ENCODE data around the gene LRCOL1.

LRCOL1 gene

GRCh38 chr12:132591107-132591935 lies 19.1 kb downstream of the LRCOL1 start:
- Histone ChIP-seq H3K9me3 (ENCODE audit: low read length) (no peaks in the 10 kb centered on the region), H3K4me2 (ENCODE audit: low read length) (no peak overlapping the region), H3F3A (ENCODE audit: insufficient read depth, low read length) (no peaks in the 10 kb centered on the region), H2AFZ (ENCODE audit: low read length) (no peak overlapping the region), H3K36me3 (ENCODE audit: insufficient read depth, low read length) (no peaks in the 10 kb centered on the region), H4K20me1 (ENCODE audit: insufficient read depth, low read length) (no peaks in the 10 kb centered on the region), H3K4me1 (ENCODE audit: insufficient read depth, low read length, severe bottlenecking) (no peaks in the 10 kb centered on the region), H3K27me3 (ENCODE audit: insufficient read depth, low read length) (no peaks in the 10 kb centered on the region; the same call in 1 of the 2 replicates), H3K79me2 (ENCODE audit: insufficient read depth, low read length) (no peaks in the 10 kb centered on the region), H3K4me3 (ENCODE audit: low read depth, low read length, poor library complexity, severe bottlenecking) (no peak overlapping the region), H3K27ac (ENCODE audit: low read depth, low read length, poor library complexity, severe bottlenecking) (no peak overlapping the region), H3K9me2 (ENCODE audit: low read depth, low read length) (no peaks in the 10 kb centered on the region), H3K9ac (ENCODE audit: low read length) (no peak overlapping the region)
- TF ChIP-seq CTCF (IDR thresholded peaks at IDR 0.05; ENCODE audit: low read length) (no peak), EZH2 (IDR thresholded peaks at IDR 0.05; ENCODE audit: borderline replicate concordance, low read length) (no peak)

GRCh38 chr12:132588821-132589669 lies 21.3 kb downstream of the LRCOL1 start:
- H3K27me3 ChIP-seq (ENCODE audit: insufficient read depth, low read length): no peaks in the 10 kb centered on the region; the same call in 1 of the 2 replicates

GRCh38 chr12:132588319-132588718 lies 22.1 kb downstream of the LRCOL1 start:
- H3K9ac ChIP-seq (ENCODE audit: low read length): no peak overlapping the region
- no peaks in the 10 kb centered on the region for H3K79me2 ChIP-seq (ENCODE audit: insufficient read depth, low read length)
- no peaks in the 10 kb centered on the region; the same call in 1 of the 2 replicates for H3K27me3 ChIP-seq (ENCODE audit: insufficient read depth, low read length)
- no peak for TF ChIP-seq EZH2 (IDR thresholded peaks at IDR 0.05; ENCODE audit: borderline replicate concordance, low read length)
- TF ChIP-seq CTCF (IDR thresholded peaks at IDR 0.05; ENCODE audit: low read length): no peak
- H3K4me1 ChIP-seq (ENCODE audit: insufficient read depth, low read length, severe bottlenecking): no peaks in the 10 kb centered on the region
- no peak overlapping the region for H3K4me2 ChIP-seq (ENCODE audit: low read length)
- no peak overlapping the region for H3K27ac ChIP-seq (ENCODE audit: low read depth, low read length, poor library complexity, severe bottlenecking)
- H2AFZ ChIP-seq (ENCODE audit: low read length): no peak overlapping the region
- no peaks in the 10 kb centered on the region for H3K9me3 ChIP-seq (ENCODE audit: low read length)
- no peaks in the 10 kb centered on the region for H3K9me2 ChIP-seq (ENCODE audit: low read depth, low read length)
- H3K4me3 ChIP-seq (ENCODE audit: low read depth, low read length, poor library complexity, severe bottlenecking): no peak overlapping the region
- no peaks in the 10 kb centered on the region for H4K20me1 ChIP-seq (ENCODE audit: insufficient read depth, low read length)
- no peaks in the 10 kb centered on the region for H3F3A ChIP-seq (ENCODE audit: insufficient read depth, low read length)
- H3K36me3 ChIP-seq (ENCODE audit: insufficient read depth, low read length): no peaks in the 10 kb centered on the region

More at GRCh38 chr12:132588821-132589669, 21.3 kb downstream of the LRCOL1 start:
- H3K9me3 ChIP-seq (ENCODE audit: low read length): no peaks in the 10 kb centered on the region
- no peaks in the 10 kb centered on the region for H3K4me1 ChIP-seq (ENCODE audit: insufficient read depth, low read length, severe bottlenecking)
- no peak overlapping the region for H3K4me2 ChIP-seq (ENCODE audit: low read length)
- TF ChIP-seq EZH2 (IDR thresholded peaks at IDR 0.05; ENCODE audit: borderline replicate concordance, low read length) (no peak), CTCF (IDR thresholded peaks at IDR 0.05; ENCODE audit: low read length) (no peak)
- no peak overlapping the region for H3K9ac ChIP-seq (ENCODE audit: low read length)
- H4K20me1 ChIP-seq (ENCODE audit: insufficient read depth, low read length): no peaks in the 10 kb centered on the region
- no peak overlapping the region for H3K4me3 ChIP-seq (ENCODE audit: low read depth, low read length, poor library complexity, severe bottlenecking)
- H3K27ac ChIP-seq (ENCODE audit: low read depth, low read length, poor library complexity, severe bottlenecking): no peak overlapping the region
- H3K36me3 ChIP-seq (ENCODE audit: insufficient read depth, low read length): no peaks in the 10 kb centered on the region
- no peaks in the 10 kb centered on the region for H3F3A ChIP-seq (ENCODE audit: insufficient read depth, low read length)
- H2AFZ ChIP-seq (ENCODE audit: low read length): no peak overlapping the region
- H3K9me2 ChIP-seq (ENCODE audit: low read depth, low read length): no peaks in the 10 kb centered on the region
- H3K79me2 ChIP-seq (ENCODE audit: insufficient read depth, low read length): no peaks in the 10 kb centered on the region
